Pancreas (tissue), 10 donors: ENCODE results near the gene HTR4. TPM values are rescaled to one million over a fixed set of nuclear protein-coding genes. Genes with fewer than 3 reads are reported as not detected.

Experiments used
- ATAC-seq, 4 donors: fragments of 200-7000 bp; cut with Tn5 transposase; one replicate each; pipeline versions ENCODE4 v1.8.0 to v1.9.1; 2020; ENCODE audit warnings: mild to moderate bottlenecking in 4 of 4, moderate library complexity in 4 of 4
- DNase-seq, 6 donors: peaks; one replicate each; pipeline ENCODE4 v3.0.0-alpha.2; 2020
- FAIRE-seq: peaks from 2 replicates; lab custom pipeline; 2012; peaks lifted over from hg19 to GRCh38; lab: Jason Lieb, UNC
- H3K27ac ChIP-seq, 4 donors: fragments of 200-600 bp; sonication (generic); 1 replicate in 3 of 4; 2 replicates in 1 of 4; pipeline versions ENCODE4 v1.5.0 to v1.8.0; 2020
- H3K27me3 ChIP-seq, 4 donors: fragments of 200-600 bp; one replicate each; pipeline ENCODE4 v1.8.0; 2021
- H3K36me3 ChIP-seq, 3 donors: fragments of 200-600 bp; sonication (generic) in 1 of 3; one replicate each; pipeline versions ENCODE4 v1.5.0 to v1.8.0; 2020 to 2021
- H3K4me1 ChIP-seq, 3 donors: fragments of 200-600 bp; one replicate each; pipeline ENCODE4 v1.8.0; 2021
- H3K4me3 ChIP-seq, 4 donors: fragments of 200-600 bp; sonication (generic) in 2 of 4; one replicate each; pipeline versions ENCODE4 v1.5.0 to v1.8.0; 2020 to 2021
- H3K9me3 ChIP-seq, 4 donors: fragments of 200-600 bp; one replicate each; pipeline ENCODE4 v1.8.0; 2021
- WGBS, 2 donors: extraction: QIAGEN DNeasy Blood & Tissue Kit; methylation state at CpG; one replicate each; pipeline ENCODE4 v1.1.7; 2013; 5-methylcytosine and 5-hydroxymethylcytosine counted together
- intact Hi-C, 3 donors: fragments of 100-400 bp; cut with DNase I; formaldehyde crosslinking; loops; one replicate each; pipeline versions ENCODE4 v1.11.1 to v1.14.2; 2022
- polyA plus RNA-seq, 2 donors: library from polyadenylated mRNA; stranded (reverse); fragments of 200-250 nt; gene quantifications; one replicate each; pipeline ENCODE4 v1.2.3, GENCODE V29; 2013
- total RNA-seq, 6 donors: library from RNA; stranded (reverse); fragmentation: NEBNext Ultra II Directional in 4 of 6; extraction: Animal tissue kit (Norgen Biotek cat#: 25700) in 4 of 6; gene quantifications; one replicate each; pipeline versions ENCODE4 v1.2.1 to v1.2.4, GENCODE V29; 2021 to 2023
- TF ChIP-seq, protein P1 (sequence below), 4 donors: fragments of 200-600 bp; sonication (generic) in 3 of 4; IDR thresholded peaks; one replicate each; pipeline versions ENCODE4 v1.5.0 to v1.8.0; 2021; ENCODE audit warnings: antibody characterized with exemption in 4 of 4
- donor health status: healthy with polysubstance abuse.
- donor health status: DM: no; HTN: no; CAD: no; lungs with moderate emphysema.
- donor health status: DM: no; HTN: no; CAD: no.
- donor health status: control.
- donor health status: control.
- donor health status: Bipolar disorder and iron deficiency.
- donor health status: DM: yes; HTN: yes; CAD: no.
- donor health status: DM: no; HTN: no; CAD: no.
- donor health status: DM: no; HTN: no; CAD: no.
- donor health status: DM: yes; HTN: yes; CAD: no.

The HTR4 gene
- total and polyA plus RNA-seq, 8 donors, result not detected

DNA sequence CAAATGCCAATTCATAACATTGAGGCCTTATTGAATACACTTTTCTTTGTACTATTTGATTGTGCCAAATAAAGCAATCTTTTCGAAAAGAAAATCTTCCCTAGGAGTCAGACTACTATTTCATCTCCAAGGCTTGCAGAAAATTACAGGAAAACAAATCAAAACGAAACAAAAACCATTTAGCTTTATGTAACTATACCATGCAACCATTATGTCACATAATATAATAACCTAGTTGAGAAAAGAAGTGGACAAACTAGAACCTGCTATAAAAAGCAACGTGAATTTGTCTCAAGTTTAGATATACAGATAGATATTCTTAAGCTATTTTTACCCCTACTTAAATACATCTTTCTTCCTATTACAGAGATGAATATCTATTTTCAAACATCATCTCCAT is 18.0 kb downstream of the HTR4 start:
- intact Hi-C loops, result no loop called here
- Histone ChIP-seq H3K4me3 (no peak overlapping the region), H3K27ac (no peak overlapping the region), H3K4me1 (no peaks in the 10 kb centered on the region), H3K9me3 (no peaks in the 10 kb centered on the region), H3K36me3 (no peaks in the 10 kb centered on the region), H3K27me3 (peaks cover 0 to 3% (median 0%) of the 10 kb centered on the region in 4 donors)
- ATAC-seq, result no peak
- peak; percentile 76 for FAIRE-seq
- no peak for DNase-seq
- 68 to 71% methylated on average over 3 of the region's 3 CpGs for WGBS, 2 donors
- TF ChIP-seq, protein P1, sequence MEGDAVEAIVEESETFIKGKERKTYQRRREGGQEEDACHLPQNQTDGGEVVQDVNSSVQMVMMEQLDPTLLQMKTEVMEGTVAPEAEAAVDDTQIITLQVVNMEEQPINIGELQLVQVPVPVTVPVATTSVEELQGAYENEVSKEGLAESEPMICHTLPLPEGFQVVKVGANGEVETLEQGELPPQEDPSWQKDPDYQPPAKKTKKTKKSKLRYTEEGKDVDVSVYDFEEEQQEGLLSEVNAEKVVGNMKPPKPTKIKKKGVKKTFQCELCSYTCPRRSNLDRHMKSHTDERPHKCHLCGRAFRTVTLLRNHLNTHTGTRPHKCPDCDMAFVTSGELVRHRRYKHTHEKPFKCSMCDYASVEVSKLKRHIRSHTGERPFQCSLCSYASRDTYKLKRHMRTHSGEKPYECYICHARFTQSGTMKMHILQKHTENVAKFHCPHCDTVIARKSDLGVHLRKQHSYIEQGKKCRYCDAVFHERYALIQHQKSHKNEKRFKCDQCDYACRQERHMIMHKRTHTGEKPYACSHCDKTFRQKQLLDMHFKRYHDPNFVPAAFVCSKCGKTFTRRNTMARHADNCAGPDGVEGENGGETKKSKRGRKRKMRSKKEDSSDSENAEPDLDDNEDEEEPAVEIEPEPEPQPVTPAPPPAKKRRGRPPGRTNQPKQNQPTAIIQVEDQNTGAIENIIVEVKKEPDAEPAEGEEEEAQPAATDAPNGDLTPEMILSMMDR (IDR thresholded peaks at IDR 0.05), result no peak

DNA sequence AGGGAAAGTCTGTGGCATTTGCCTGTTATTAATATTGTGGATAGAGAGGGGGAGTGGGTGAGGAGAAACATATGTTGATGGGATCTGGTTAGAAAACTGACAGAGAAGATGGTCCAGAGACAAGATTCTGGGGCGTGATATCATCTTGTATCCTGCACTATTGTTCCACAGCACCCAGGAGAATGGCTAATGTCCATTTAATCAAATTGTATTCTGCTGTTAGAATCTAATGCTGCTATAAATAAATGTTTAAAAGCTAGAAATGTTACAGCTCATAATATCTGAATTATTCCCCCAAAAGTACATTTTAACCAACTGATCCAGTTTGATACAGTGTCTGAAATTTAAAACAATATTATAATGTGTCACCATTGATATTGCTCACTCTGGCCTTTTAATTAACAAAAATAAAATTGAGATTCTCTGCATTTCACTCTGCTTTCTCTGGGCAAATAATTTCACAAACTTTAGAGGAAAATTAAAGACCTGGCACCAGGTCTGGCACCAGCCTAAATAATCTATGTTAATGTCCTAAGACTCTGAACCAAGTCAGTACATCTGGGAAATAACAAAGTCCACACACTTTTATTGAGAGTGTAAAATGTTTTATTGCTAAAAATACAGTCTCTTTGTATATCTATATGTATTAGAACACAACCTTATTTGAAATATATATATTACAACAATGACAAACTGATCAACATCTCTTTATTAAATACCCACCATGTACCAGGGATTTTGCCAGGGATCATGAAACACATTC is 18.8 kb downstream of the HTR4 start:
- H3K4me3 ChIP-seq, result no peak overlapping the region
- peaks cover 0 to 7% (median 0%) of the 10 kb centered on the region in 4 donors for H3K27me3 ChIP-seq
- H3K27ac ChIP-seq, result no peak overlapping the region
- 69 to 82% methylated on average over 1 of the region's 1 CpG for WGBS, 2 donors
- no peak for DNase-seq
- ATAC-seq, result no peak
- TF ChIP-seq, protein P1 (IDR thresholded peaks at IDR 0.05), result no peak
- intact Hi-C loops, result no loop called here
- no peaks in the 10 kb centered on the region for H3K4me1 ChIP-seq
- no peaks in the 10 kb centered on the region for H3K36me3 ChIP-seq
- peak; percentile 45 for FAIRE-seq
- H3K9me3 ChIP-seq, result no peaks in the 10 kb centered on the region

DNA sequence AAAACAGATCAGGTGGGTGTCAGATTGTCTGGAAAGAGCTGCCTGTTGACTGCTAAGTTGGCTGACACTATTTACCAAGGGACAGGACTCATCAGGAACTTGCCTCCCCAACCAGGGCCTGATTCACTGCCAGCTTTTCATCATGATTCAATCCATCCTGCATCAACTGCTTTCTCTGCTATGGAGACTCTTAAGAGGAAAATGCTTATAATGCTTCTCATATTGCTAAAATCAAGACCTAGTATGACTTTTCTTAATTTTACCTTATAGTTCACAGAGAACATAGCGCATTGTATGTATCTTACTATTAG is 21.3 kb downstream of the HTR4 start:
- ATAC-seq (no peak), FAIRE-seq (no peak), DNase-seq (no peak)
- intact Hi-C loops, result no loop called here
- no peaks in the 10 kb centered on the region for H3K36me3 ChIP-seq
- H3K9me3 ChIP-seq, result no peaks in the 10 kb centered on the region
- TF ChIP-seq, protein P1 (IDR thresholded peaks at IDR 0.05), result no peak
- 99 to 100% methylated on average over 1 of the region's 1 CpG for WGBS, 2 donors
- H3K27me3 ChIP-seq, result peaks cover 0 to 7% (median 0%) of the 10 kb centered on the region in 4 donors
- H3K27ac ChIP-seq, result no peak overlapping the region
- no peak overlapping the region for H3K4me3 ChIP-seq
- H3K4me1 ChIP-seq, result no peaks in the 10 kb centered on the region

DNA sequence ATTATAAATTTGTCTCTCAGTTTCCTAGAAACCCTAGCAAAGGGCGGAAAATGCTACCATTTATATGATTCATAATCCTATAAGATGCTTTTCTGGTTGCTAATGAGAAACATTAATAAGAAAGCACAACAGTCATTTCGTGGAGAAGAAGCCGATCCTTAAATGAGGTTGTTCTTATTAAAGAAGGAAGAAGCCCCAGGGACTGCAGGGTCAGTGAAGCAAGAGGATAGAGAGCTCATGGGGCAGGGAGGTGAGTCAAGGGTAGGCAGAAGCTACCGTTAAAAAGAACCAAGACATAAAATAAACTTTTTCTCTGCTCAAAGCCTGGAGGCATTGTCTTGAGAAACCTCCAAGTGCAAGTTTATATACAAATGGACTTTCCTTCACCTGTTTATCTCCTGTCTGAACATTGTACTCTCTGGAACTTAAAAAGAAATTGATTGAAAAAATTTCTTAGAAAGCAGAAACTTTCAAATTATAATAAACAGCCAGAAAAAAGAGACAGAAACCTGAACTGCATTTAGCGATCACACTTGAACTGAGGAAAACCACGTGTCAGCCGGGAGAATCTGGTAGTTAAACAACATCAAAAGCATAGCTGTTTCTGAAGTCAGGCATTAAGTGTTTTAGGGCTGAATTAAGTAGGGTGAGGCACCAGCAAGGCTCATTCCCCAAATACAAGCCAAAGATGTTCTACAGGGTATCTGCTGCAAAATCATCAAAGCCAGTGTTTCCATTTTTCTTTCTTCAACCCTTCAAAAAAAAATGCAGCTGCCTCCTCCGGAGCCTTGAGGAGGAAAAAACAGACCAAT is 21.9 kb downstream of the HTR4 start:
- DNase-seq, result no peak
- Histone ChIP-seq H3K4me1 (no peaks in the 10 kb centered on the region), H3K36me3 (no peaks in the 10 kb centered on the region), H3K9me3 (no peaks in the 10 kb centered on the region), H3K27ac (no peak overlapping the region), H3K4me3 (no peak overlapping the region), H3K27me3 (peaks cover 0 to 7% (median 0%) of the 10 kb centered on the region in 4 donors)
- WGBS, 2 donors, result 67 to 72% methylated on average over 8 of the region's 8 CpGs
- TF ChIP-seq, protein P1 (IDR thresholded peaks at IDR 0.05), result no peak
- no peak for FAIRE-seq
- intact Hi-C loops, result no loop called here
- no peak for ATAC-seq
